Effector CD8-positive, alpha-beta T cell (primary cell): ENCODE measurements around the gene FAM117A.

Experiments
- DNase-seq: peaks from one replicate; lab custom pipeline; 2025; lab: John Stamatoyannopoulos, UW

Gene FAM117A

DNA sequence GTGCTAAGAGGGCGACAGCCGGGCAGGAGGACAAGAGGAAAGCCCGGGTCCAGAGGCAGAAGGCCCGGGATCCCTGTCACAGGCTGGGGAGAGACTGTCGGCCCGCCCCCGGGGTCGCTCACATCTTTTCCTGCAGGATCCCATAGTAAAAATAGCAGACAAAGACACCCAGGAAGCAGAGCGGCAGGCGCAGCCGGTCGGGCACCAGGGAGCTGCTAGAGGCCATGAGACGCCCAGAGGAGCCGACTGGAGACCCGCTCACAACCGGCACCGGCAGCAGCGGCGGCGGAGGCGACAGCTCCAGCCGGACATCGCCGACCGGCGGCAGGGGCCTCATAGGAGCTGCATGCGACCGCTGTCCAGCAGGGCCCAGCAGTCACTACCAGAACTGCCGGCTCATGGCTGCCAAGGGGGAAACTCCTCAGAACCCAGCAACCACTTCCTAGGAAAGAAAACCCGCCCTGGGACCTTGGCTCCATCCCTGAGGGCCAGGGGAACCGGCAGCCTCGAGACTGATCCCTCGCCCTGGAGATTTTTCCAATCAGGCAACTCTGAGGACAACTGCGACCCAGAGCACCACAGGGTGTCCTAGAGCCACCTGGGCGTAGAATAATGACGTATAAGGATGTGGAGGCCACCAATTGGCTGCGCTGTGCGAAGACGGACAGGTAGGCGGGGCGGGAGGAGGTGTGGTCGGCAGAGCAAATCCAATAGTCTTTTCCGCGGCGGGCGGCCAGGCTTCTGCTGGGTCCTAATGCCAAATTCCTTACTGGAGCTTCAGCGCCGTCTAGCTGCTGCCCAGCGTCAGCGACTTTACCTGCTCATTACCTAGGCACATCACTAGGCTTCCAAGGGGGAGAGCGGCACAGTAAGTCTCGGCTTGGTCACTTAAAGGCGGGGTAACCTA, 56.1 kb downstream of the FAM117A start, which contains the start of gene SLC35B1:
TSS of gene SLC35B1 (minus strand) at position 357 of the 907 bp plus-strand sequence. CDS start at position 226, 131 bp downstream.
- DNase-seq: peak; percentile 94

DNA sequence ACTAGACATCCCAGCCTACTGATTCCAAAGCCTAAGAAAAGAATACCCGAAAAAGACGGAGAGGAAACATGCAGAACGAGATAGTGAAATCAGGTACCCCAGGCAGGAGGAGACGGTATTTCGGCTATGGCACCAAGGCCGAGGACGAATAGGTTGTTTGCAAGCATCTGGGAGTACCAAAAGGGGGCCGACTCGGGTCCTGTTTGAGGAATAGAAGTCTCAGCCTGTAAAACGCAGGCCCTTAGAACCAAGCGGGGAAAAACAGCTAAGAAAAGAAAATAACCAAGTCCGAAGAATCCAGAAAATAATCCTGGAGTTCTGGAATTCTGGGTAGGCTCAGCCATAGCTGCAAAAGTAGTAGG, 56.7 kb downstream of the FAM117A start:
- DNase-seq: no peak

DNA sequence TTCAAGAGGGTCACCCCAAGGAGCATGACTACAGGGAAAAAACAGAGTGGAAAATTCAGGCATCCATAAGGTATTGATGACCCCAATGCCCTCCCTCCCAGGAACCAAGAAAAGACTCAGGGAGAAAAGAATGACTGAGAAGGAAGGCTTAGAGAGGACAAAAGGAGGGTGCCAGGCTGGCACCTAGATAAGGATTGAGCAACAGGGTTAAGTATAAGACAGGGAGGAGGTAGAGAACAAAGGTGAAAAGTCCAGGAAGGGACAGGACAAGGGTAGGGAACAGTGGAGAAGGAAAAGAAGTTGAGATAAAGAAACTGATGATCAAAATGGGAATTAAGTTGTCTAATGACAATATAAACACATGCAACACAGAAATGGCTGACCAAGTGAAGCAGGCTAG, 58.7 kb downstream of the FAM117A start:
- DNase-seq: no peak

DNA sequence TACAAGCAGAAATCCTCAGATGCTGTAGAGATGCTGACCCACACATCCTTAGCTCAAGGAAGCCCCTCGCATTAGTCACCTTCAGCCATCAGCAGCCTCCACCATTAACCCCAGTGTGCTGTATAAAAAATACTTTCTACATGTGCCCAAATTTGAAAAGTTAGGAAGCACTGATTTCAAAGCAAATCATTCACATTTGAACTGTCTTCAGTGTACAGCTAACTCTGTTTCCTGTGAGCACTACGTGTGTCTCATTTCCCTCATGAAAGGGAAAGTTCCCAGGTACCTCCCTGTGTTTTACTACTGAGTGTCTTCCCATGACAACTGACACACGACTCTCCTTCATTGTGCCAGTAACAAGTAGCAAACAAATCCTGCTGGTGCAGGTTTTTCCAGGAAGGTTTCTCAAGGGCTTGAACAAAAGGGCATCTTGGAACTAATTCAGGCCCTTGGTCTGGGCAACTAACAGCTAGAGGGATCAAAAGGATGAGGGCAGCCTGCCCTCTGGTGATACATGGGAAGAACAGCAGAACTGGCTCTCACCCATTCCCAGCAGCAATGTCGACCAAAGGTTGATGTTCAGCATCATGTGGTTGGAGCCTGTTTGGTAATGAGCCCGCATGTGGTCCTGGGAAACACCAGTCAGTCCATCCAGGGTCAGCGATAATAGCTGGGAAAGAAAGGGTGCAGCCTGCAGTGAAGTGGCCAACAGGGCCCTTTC, 60.2 kb downstream of the FAM117A start:
- no peak for DNase-seq

DNA sequence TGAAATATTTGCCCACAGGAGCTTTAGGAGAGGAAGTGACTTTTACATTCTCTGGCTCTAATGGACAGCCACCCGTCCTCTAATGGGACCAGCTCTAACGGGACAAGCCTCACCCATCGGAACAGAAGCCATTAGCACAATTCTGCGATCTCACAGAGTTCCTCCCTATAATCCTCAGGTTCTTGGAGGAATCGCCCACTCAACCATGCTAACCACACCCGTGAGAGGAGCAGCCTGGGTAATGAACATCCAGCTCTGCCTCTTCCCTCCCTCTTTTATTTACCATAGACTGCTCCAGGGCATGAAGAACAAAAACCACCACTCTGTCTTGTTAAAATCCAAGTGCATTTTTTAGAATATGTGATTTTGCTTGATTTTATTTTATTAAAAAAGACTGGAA, 63.0 kb downstream of the FAM117A start:
- DNase-seq: no peak

DNA sequence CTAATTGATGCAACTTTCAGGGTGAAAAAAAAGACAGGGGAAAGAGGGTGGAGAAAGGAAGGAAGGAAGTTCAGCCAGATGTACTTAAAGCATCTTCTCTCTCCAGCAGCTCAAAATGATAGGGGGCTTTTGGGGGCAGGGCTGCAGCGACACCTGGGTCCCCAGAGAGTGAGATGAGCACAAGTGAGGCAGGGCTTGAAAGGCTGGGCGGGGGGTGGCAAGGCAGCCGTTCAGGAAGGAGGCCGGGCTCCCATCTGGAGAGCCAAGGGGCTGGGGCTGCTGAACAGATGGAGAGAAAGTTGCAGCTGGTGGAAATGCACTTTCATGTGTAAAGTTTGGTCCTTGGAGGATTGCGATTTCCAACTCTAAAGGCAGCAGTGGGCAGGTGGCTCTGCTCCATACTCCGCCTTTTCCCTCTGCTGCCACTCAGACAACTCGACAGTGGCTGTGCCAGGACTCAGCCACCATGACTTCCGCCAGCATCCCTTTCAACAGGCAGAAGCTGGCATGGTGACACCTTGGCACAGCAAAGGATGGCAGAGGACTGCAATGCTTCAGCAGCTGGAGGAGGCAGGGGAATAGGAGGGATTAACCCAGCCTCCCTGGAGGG, 63.9 kb downstream of the FAM117A start:
- DNase-seq: no peak

DNA sequence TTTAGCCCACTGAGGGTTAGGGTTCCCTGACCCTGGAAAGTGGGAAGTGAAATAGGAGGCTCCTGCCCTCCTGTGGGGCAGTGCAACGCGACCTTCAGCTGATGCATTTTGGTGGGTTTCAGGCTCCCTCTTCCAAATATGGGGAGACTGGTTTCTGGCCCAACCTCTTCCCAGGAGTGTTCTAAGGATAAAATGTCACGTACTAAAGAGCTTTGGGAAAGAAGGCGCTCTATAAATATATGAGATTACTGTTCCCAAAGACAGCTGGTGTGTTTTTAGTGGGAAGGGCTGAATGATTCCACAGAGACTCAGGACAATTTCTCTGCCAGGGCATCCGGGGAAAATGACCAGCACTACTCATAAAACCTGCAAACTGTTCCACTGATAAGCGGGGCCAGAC, 65.9 kb downstream of the FAM117A start:
- no peak for DNase-seq

DNA sequence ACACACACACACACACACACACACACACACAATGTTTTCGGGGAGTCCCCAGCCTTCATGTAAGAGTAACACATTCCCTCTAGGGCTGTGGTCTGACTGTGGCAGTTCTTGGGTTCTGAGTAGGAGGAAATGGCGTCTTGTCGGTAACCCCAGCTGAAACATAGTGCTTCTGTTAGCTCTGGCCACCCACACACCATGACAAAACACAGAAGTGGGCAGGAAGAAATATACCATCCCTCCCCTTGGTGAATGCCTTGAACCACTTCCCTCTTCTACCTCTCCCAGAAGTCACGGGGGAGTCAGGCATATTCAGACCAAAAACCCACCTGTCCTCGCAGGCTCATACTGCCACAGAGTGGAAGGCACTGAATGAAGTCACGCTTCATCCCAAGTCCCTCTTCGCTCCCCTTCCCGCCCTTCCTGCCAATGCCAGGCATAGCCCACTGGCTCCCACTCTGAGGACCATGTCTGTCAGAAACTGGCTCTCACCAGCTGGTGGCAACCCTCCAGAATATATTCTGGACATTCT, 67.6 kb downstream of the FAM117A start:
- peak; percentile 31 for DNase-seq

DNA sequence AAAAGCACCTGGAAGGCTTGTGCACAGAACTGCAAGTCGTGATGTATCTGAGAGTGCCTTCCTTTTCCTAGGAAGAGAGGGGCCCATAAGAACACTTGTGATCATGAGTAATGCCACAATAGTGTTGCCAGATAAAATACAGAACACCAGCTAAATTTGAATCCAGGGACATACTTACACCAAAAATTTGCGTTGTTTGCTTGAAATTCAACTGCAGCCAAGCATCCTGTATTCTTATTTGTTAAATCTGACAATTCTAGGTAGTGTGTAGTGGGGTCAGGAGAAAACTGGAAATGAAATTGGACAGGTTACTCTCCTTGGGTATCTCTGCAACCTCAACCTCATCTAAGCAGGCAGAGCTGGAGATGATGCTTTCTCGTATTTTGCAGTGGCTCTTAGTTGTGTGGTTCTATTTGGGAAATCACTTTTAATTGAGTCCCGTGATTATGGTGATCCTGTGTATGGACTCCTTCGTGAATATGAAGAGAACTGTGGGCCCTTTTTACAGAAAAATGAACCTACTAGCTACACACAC, 68.2 kb downstream of the FAM117A start:
- DNase-seq: no peak

DNA sequence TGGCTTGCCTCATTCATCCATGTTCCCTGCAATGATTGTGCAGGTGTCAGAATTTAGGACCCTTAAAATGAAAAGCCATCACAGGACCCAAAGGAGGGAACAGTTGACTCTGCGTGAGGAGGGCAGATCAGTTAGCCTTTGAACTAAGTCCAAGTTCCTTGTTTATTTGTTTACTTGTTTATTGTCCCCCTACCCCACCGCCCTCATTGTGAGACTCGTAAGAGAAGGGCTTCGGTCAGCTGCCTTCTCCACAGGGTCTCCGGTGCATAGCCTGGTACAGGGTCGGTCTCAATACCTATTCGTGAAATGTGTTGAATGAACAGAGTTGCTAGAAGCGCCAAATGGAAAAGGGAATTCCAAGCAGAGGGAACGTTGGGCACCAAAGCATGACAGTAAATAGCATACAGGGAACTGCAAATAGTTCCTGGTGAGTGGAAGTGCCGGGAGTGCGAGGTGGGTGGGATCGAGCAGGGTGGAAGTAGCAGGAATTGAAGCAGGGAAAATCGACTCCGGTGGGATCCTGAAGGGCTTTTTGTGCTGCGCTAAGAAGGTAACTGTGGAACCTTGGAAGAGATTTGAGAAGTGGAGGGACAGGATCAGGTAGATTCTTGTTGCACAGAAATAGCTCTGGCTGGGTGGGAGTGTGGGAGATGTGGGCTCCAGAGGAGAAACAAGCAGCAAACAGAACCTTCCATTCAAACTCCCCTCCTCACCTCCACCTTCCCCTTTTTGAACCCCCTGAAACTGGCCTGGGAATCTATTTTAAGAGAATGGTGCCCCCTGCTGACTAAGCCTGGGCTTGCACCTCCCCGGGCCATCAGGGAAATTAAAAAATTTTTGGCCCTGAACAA, 68.9 kb downstream of the FAM117A start:
- DNase-seq: peak; percentile 61

DNA sequence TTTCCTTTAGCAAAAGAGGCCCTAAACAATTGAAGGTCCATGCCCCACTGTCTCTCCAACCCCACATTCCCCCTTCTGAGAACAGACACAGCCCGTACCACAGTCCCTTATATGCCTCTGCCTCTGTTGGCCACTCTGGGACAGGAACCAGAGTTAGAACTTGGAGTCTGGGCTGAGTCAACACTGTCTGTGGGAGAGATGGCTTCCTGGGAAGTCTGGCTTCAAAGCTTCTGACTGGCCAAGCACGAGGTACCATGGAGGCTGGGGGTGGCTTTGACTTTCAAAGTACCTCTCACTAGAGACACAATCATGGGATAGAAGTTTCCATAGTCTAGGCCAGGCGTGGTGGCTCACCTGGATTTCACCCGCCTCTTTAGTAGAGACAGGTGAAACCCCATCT, 71.2 kb downstream of the FAM117A start:
- no peak for DNase-seq

DNA sequence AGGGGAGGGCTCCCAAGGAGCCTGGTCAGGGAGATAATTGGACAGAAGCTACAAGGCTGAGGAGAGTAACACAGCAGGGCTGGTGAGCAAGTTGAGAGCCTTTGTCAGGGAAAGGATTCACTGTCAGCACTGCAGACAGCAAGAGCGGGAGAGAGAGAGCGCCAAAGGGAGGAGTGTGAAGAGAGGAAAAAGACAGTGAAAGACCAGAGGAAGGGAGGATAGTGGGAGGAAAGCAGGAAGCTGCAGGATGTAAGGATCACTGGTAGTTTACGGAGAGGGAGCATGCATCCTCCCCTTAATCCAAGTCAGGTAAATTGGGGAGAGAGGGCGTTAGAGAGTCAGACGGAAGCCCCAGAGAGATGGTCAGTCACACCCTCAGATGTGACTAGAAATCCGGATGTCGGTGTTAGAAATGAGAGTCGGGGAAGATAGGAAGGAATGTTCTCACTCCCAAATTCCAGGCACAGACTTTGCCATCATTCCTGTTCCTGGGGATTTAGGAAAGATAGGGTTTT, 72.2 kb downstream of the FAM117A start:
- no peak for DNase-seq

DNA sequence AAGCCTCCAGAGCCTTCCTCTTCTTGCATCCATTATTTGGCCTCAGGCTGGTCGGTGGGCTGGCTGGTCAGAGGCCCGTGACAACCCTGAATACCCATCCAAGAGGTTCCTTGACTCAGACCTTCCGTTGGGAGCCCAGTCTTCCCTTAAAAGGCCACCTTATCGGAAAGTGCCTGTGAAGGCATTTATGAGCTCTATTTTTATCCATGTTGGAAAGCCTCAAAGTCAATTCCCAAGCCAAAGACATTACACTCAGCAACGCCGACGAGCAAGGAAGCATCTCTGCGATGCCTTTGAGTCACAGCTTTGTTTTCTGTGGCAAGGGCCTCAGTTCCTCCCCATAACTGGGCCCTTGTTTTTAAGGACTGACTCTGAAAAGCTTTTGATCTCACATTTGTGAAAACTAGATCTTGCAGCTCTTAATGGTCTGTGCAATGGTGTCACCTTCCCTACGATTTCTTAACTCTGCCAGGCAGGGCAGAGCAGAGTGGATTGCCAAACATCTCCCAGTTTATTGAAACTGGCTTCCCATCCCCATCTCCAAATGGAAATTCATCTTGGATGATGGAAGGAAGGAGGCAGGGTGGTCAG, 72.8 kb downstream of the FAM117A start:
- no peak for DNase-seq

DNA sequence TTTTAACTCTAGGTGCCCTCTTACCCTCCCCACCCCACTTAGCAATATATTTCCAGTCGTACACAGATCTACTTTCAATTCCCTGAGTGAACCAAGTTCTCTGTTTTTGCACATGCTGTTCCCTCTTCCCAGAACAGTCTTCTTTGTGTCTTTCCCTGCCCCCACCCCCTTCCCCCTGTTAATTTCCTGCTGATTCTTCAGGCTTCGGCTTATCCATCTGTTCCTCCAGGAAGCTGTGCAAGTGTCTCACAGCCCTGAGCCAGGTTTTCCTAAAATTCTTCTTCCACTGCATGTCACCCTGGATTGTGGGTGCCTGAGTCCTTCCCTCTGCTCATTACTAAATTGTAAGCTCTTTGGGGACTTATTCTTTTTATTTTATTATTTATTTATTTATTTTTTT, 73.7 kb downstream of the FAM117A start:
- DNase-seq: no peak

DNA sequence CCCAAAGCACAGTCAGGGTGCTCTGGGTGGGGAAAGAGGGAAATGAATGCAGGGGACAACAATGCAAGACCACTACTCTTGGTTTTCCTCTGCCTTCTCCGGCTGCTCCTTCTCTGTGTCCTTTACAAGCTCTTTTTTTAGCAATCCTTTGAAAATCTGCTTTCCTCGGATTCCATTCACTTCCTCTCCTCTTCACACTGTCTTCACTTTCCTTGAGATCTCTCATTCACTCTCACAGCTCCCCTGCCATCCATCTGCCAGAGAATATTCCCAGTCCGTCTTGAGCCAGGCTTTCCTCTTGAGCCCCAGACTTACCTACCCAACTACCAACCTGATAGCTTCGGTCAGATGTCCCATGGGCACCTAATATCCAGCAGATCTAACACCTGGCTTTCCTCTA, 75.1 kb downstream of the FAM117A start:
- no peak for DNase-seq

DNA sequence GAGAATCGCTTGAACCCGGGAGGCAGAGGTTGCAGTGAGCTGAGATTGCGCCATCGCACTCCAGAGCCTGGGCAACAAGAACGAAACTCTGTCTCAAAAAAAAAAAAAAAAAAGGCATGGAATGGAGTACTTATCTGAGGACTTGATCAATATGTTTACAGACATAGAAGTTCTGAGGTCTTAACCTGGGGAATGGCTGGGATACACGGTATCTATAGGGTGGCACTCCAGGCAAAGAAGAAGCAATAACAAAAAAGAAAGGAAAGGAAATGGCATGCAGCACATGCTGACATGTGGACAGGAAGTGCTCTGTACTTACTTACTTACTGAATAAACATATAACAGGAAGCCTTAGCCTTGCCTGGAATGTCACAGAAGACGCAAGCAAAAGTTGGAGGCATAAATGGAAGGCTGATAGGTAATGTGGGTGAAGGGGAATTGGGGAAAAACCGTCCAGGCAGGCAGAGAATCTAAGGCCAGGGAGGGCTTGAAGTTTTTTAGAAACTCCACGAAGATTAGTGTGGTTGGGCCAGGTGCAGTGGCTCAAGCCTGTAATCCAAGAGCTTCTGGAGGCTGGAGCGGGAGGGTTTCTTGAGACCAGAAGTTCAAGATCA, 75.9 kb downstream of the FAM117A start:
- no peak for DNase-seq

DNA sequence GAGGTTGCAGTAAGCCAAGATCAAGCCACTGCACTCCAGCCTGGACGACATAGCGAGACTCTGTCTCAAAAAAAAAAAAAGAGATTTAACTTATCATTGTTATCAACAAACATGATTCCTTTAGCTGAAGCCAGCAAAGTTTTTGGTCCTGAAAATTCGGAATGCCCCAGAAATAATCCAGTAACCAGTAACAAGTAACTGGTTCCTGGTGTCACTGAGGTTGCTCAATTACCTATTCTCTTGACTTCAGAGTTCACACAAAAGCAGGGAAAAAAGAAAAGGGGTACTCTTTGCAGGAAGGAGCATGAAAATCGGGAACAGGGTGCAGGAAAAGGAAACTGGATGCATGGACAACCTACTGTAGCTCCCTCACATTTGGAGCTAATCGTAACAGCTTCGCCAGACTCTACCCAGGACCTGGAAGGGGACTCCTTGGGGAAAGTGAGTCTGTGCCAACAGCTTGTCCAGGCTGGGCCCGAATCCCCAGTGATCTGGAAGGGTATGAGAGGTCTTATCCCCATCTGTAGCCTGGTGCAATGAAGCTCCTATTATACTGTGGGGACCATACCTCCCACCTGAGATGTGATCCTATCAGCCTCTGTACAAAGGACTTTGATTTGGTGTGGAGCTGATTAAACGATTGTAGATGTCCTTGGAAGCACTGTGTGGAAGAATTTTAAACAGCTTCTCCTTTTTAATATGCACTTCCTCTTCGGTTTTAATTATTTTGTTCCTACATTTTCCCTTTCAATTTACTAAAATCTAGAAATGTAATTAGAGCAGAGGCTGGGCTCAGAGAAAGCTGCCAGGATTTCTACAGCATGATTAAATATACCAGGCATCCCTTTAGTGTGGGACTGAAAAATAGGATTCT, 82.6 kb downstream of the FAM117A start:
- no peak for DNase-seq

DNA sequence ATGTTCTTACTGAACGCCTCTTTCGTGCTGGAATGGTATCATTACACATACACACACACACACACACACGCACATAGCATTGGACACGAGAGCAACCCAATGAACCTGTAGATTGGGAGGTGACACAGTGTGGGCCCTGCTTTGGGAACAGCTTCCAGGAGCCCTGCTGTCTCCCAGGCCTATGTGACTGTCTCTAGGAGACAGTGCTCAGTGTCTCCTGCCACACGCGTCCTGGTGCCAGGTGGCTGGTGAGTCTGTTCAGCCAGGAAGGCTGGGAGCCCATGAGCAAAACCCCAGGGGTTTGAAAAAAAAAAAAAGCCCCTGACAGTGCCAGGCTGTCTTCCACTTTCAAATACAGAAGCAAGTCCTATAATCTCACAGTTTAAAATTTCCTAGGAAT, 83.6 kb downstream of the FAM117A start:
- no peak for DNase-seq
